ENCODE results near the gene SAMD8. TPM values are rescaled to one million over a fixed set of nuclear protein-coding genes. Genes with fewer than 3 reads are reported as not detected.

SAMD8 gene
- total and polyA plus RNA-seq, 7 donors: 10.8 to 44.2 (median 35.1) TPM

- peaks cover 0 to 59% of the 10 kb centered on the region in 2 donors for H3K36me3 ChIP-seq (ENCODE audit: insufficient read depth in 1 of 2, low read depth in 1 of 2)
- intact Hi-C loops (cut with DNase I): loop anchor here (2.0 to 10.0 kb wide), 5 partner anchors 60 to 834 kb away; no protein-coding TSS in a partner anchor
- peaks cover 62% of the 10 kb centered on the region for H3K4me1 ChIP-seq
- peak overlapping the region; percentile 99 for H3K27ac ChIP-seq
- no peaks in the 10 kb centered on the region for H3K27me3 ChIP-seq (ENCODE audit: insufficient read depth in 3 of 3, low read length in 2 of 3)
- WGBS, 3 donors: 43 to 72% (median 55%) methylated on average over 4 of the region's 4 CpGs
- H3K9me3 ChIP-seq: no peaks in the 10 kb centered on the region
- peak overlapping the region; percentile 16 for H3K4me3 ChIP-seq
- ATAC-seq: no peak
- DNase-seq: no peak
- no peak for TF ChIP-seq CTCF (IDR thresholded peaks at IDR 0.05)
These were observed 10.6 kb upstream of the SAMD8 start for GRCh38 chr10:75100764-75101291.

- intact Hi-C loops (cut with DNase I): loop anchor here (2.0 to 10.0 kb wide), 5 partner anchors 61 to 835 kb away; no protein-coding TSS in a partner anchor
- 55 to 80% (median 68%) methylated on average over 12 of the region's 12 CpGs for WGBS, 3 donors
- Histone ChIP-seq H3K9me3 (no peaks in the 10 kb centered on the region), H3K27ac (peak overlapping the region; percentile 99), H3K36me3 (ENCODE audit: insufficient read depth in 1 of 2, low read depth in 1 of 2) (peaks cover 0 to 53% of the 10 kb centered on the region in 2 donors), H3K4me1 (peaks cover 68% of the 10 kb centered on the region), H3K27me3 (ENCODE audit: insufficient read depth in 3 of 3, low read length in 2 of 3) (no peaks in the 10 kb centered on the region), H3K4me3 (no peak overlapping the region)
- peak; percentile 65 to 82 (median 80) for ATAC-seq
- peak in 1 of 2 donors; percentile 83 for DNase-seq
- no peak for TF ChIP-seq CTCF (IDR thresholded peaks at IDR 0.05)
These were observed 9.8 kb upstream of the SAMD8 start for GRCh38 chr10:75101416-75102251.

GRCh38 chr10:75102830-75103673 lies 8.4 kb upstream of the SAMD8 start:
- DNase-seq (no peak), ATAC-seq (no peak)
- intact Hi-C loops (cut with DNase I): loop anchor here (5.0 to 10.0 kb wide), 3 partner anchors 129 to 198 kb away; no protein-coding TSS in a partner anchor
- Histone ChIP-seq H3K27ac (peak overlapping the region; percentile 99), H3K9me3 (no peaks in the 10 kb centered on the region), H3K4me1 (peaks cover 70% of the 10 kb centered on the region), H3K4me3 (peak overlapping the region; percentile 25), H3K27me3 (ENCODE audit: insufficient read depth in 3 of 3, low read length in 2 of 3) (no peaks in the 10 kb centered on the region), H3K36me3 (ENCODE audit: insufficient read depth in 1 of 2, low read depth in 1 of 2) (peaks cover 0 to 39% of the 10 kb centered on the region in 2 donors)
- no peak for TF ChIP-seq CTCF (IDR thresholded peaks at IDR 0.05)
- WGBS, 3 donors: 44 to 78% (median 50%) methylated on average over 9 of the region's 9 CpGs

- H3K36me3 ChIP-seq (ENCODE audit: insufficient read depth in 1 of 2, low read depth in 1 of 2): peaks cover 0 to 37% of the 10 kb centered on the region in 2 donors
- H3K27me3 ChIP-seq (ENCODE audit: insufficient read depth in 3 of 3, low read length in 2 of 3): no peaks in the 10 kb centered on the region
- DNase-seq (no peak), ATAC-seq (no peak)
- peak overlapping the region; percentile 99 for H3K27ac ChIP-seq
- TF ChIP-seq CTCF (IDR thresholded peaks at IDR 0.05): no peak
- H3K9me3 ChIP-seq: no peaks in the 10 kb centered on the region
- WGBS, 3 donors: 80 to 88% (median 80%) methylated on average over 6 of the region's 6 CpGs
- peaks cover 70% of the 10 kb centered on the region for H3K4me1 ChIP-seq
- H3K4me3 ChIP-seq: peak overlapping the region; percentile 79
- intact Hi-C loops (cut with DNase I): loop anchor here (5.0 to 10.0 kb wide), 3 partner anchors 128 to 199 kb away; no protein-coding TSS in a partner anchor
These were observed 7.4 kb upstream of the SAMD8 start for GRCh38 chr10:75103881-75104686.
